K562 (cell line): ENCODE data around the gene NACC1. TPM values are rescaled to one million over a fixed set of nuclear protein-coding genes. Genes with fewer than 3 reads are reported as not detected.
A peak's percentile ranks its signal among the peaks of the same experiment; 100 is the strongest.

ENCODE experiments used
- ATF4 ChIP-seq: fragments of 450-650 bp; formaldehyde crosslinking; IDR thresholded peaks from 2 replicates; pipeline ENCODE4 v1.4.0; 2022; ENCODE audit warnings: mild to moderate bottlenecking, moderate library complexity
- HDAC6 ChIP-seq: IDR thresholded peaks from 2 replicates; pipeline ENCODE4 v1.6.1; 2012; ENCODE audit warnings: low read depth, mild to moderate bottlenecking, control low read depth, inconsistent platforms, low read length, moderate library complexity
- HNRNPK ChIP-seq: fragments of 200-400 bp; formaldehyde crosslinking; IDR thresholded peaks from one replicate; pipeline ENCODE4 v1.6.1; 2018; ENCODE audit warnings: mild to moderate bottlenecking, low read depth, low read length; ENCODE audit not compliant: poor library complexity, severe bottlenecking
- MBD2 ChIP-seq: sonication (generic); IDR thresholded peaks from 2 replicates; pipeline ENCODE4 v1.6.1; 2016; ENCODE audit warnings: low read depth, borderline replicate concordance
- NCOA2 ChIP-seq, 2 experiments: fragments of 450-650 bp; IDR thresholded peaks; 2 replicates each; pipeline ENCODE4 v1.6.1; 2018; ENCODE audit warnings: mild to moderate bottlenecking in 2 of 2, moderate library complexity in 1 of 2; ENCODE audit not compliant: partially characterized antibody in 2 of 2
- RB1 ChIP-seq: fragments of 450-650 bp; IDR thresholded peaks from 2 replicates; pipeline ENCODE4 v1.6.1; 2017; ENCODE audit warnings: low read depth, mild to moderate bottlenecking
- SREBF1 ChIP-seq: fragments of 150-350 bp; IDR thresholded peaks from 2 replicates; pipeline ENCODE4 v1.6.1; 2014; ENCODE audit warnings: antibody characterized with exemption, low read depth, low read length, borderline replicate concordance
- ZBTB17 ChIP-seq: fragments of 450-650 bp; formaldehyde crosslinking; IDR thresholded peaks from 2 replicates; pipeline ENCODE4 v1.4.0; 2020; ENCODE audit warnings: mild to moderate bottlenecking
- ZC3H8 ChIP-seq: fragments of 450-650 bp; IDR thresholded peaks from 2 replicates; pipeline ENCODE4 v1.6.1; 2017
- ZNF280A ChIP-seq: fragments of 450-650 bp; IDR thresholded peaks from 2 replicates; pipeline ENCODE4 v1.6.1; 2018; ENCODE audit warnings: mild to moderate bottlenecking, low read depth; ENCODE audit not compliant: partially characterized antibody
- ZNF407 ChIP-seq: fragments of 450-650 bp; IDR thresholded peaks from 2 replicates; pipeline ENCODE4 v1.6.1; 2016; ENCODE audit warnings: low read depth
- ZNF507 ChIP-seq: conservative IDR thresholded peaks from 2 replicates; pipeline ENCODE4 v1.6.1; 2017; ENCODE audit warnings: missing genetic modification characterization, missing compliant biosample characterization
- polyA plus RNA-seq, 8 experiments: library from polyadenylated mRNA; depleted of rRNA in 4 of 8; stranded (reverse) in 5 of 8; unstranded in 3 of 8; fragments of >200 nt; fragmentation: Nextera tagmentation in 2 of 8; fragmentation: Illumina TruSeq in 1 of 8; extraction: Ambion mirVana in 2 of 8; extraction: Trizol in 1 of 8; gene quantifications; 2 replicates each; pipeline versions ENCODE4 v1.2.1 to v1.2.3, GENCODE V29; 2011 to 2014; ENCODE audit warnings: inconsistent platforms in 1 of 8, missing spikeins in 1 of 8
- total RNA-seq, 7 experiments: library from RNA; depleted of rRNA in 6 of 7; stranded (reverse); fragments of >200 nt in 6 of 7; fragmentation: Illumina TruSeq in 2 of 7; extraction: Trizol in 2 of 7; gene quantifications; 2 replicates each; pipeline versions ENCODE4 v1.2.1 to v1.2.3, GENCODE V29; 2011 to 2021; ENCODE audit warnings: low replicate concordance in 1 of 7

Gene NACC1
- total and polyA plus RNA-seq, 9 of the 15 experiments (the other 6 are each of a cell fraction or from before 2014, with no cell fraction given) = 0.04 to 96.6 (median 25.8) TPM

- TF ChIP-seq ZNF407 (no peak), ZBTB17 (CRISPR knock-in tag) (peak; percentile 82), RB1 (peak; percentile 84), HNRNPK (no peak), ZNF280A (no peak), NCOA2 (IDR thresholded peaks at IDR 0.05; ENCODE audit: partially characterized antibody in 2 of 2) (no peak), ZC3H8 (no peak), HDAC6 (no peak), ATF4 (no peak), MBD2 (peak; percentile 89), SREBF1 (no peak), ZNF507 (tag) (no peak)
Observed at GRCh38 chr19:13152974-13153568, 35.0 kb downstream of the NACC1 start (continued).
